Activated CD4-positive, alpha-beta T cell treated with anti-CD3 and anti-CD28 coated beads, Interleukin-2, amount 50 U/mL, for 48 hours (primary cell): ENCODE results near the gene SLC6A4.
"Not testable (repeated sequence)": the region's sequence is repeated elsewhere in the genome, so short reads cannot be mapped to it uniquely, and the experiment has no call there.

Source experiments
- DNase-seq, 2 experiments: peaks; one replicate each; pipeline ENCODE4 v3.0.0-alpha.2; 2020

Gene SLC6A4

GRCh38 chr17:30170415-30170987 lies 65.0 kb downstream of the SLC6A4 start:
- no peak for DNase-seq

- no peak for DNase-seq
Measured at GRCh38 chr17:30165960-30166359, 69.5 kb downstream of the SLC6A4 start.

GRCh38 chr17:30165147-30165546 lies 70.3 kb downstream of the SLC6A4 start:
- DNase-seq, result no peak

- no peak for DNase-seq
Measured at GRCh38 chr17:30164531-30164930, 71.0 kb downstream of the SLC6A4 start.

GRCh38 chr17:30161601-30162000 lies 73.9 kb downstream of the SLC6A4 start:
- no peak for DNase-seq

GRCh38 chr17:30160419-30161172 lies 74.9 kb downstream of the SLC6A4 start:
- no peak for DNase-seq

- no peak for DNase-seq
Measured at GRCh38 chr17:30158896-30159625, 76.4 kb downstream of the SLC6A4 start.

GRCh38 chr17:30155389-30155788 lies 80.1 kb downstream of the SLC6A4 start:
- no peak for DNase-seq

GRCh38 chr17:30153463-30153862 lies 82.0 kb downstream of the SLC6A4 start:
- DNase-seq, result no peak

GRCh38 chr17:30151471-30151870 lies 84.0 kb downstream of the SLC6A4 start:
- no peak for DNase-seq

GRCh38 chr17:30148376-30148775 lies 87.1 kb downstream of the SLC6A4 start:
- DNase-seq, result no peak

GRCh38 chr17:30147860-30148259 lies 87.6 kb downstream of the SLC6A4 start:
- DNase-seq, result not testable (repeated sequence)
